Measurements from ENCODE around the gene ATP2A3. TPM values are rescaled to one million over a fixed set of nuclear protein-coding genes. Genes with fewer than 3 reads are reported as not detected.

The ATP2A3 gene
- total and polyA plus RNA-seq, 2 donors (not counting 3 experiments of a cell fraction or from before 2014, with no cell fraction given): 0.37 to 0.55 TPM

DNA sequence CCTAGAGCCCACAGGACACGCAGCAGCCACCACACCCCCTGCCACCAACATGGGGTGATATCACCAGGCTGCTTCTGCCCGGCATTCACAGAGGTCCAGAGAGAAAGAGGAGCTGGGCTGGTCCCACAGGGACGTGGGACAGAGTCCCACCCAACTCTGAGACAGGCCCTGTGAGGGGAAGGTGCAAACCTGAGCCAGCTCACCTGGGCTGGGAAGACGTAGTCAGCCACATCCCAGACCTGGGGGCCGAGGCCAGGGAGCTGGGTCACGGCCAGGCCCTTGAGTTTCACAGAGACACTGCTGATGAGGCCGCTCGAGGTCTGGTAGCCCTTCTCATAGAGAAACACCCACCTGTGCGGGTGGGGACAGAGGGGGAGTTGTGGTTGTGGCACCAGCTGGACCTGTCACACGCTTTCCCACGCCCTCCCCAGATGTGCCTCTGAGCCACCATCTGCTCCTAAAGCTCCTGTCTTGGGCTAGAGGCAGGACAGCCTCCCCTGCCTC lies 59.2 kb downstream of the ATP2A3 start:
- no peaks in the 10 kb centered on the region for H3K9me1 ChIP-seq (replicated peaks; ENCODE audit: control insufficient read depth, extremely low read depth, insufficient read depth, low read length)
- H3K27me3 ChIP-seq (ENCODE audit: control insufficient read depth in 2 of 2, insufficient read depth in 2 of 2, low read length in 2 of 2): no peaks in the 10 kb centered on the region
- H3K9me3 ChIP-seq (replicated peaks; ENCODE audit: control insufficient read depth, insufficient read depth, low read length): no peaks in the 10 kb centered on the region
- no peaks in the 10 kb centered on the region for H3K36me3 ChIP-seq (ENCODE audit: control insufficient read depth in 2 of 2, extremely low read depth in 1 of 2, insufficient read depth in 2 of 2, low read length in 2 of 2)
- no peak overlapping the region for H3K4me2 ChIP-seq (ENCODE audit: insufficient read depth, low read length)
- no peak overlapping the region for H3K4me3 ChIP-seq (replicated peaks in 1 of 3; ENCODE audit: insufficient read depth in 1 of 3, low read depth in 1 of 3, low read length in 3 of 3)
- BruUV-seq (replicated peaks): no TSS peak
- H4K20me1 ChIP-seq (replicated peaks; ENCODE audit: control insufficient read depth, extremely low read depth, insufficient read depth, low read length): no peaks in the 10 kb centered on the region
- no peaks in the 10 kb centered on the region for H3K79me2 ChIP-seq (ENCODE audit: control insufficient read depth, insufficient read depth, low read length)
- FAIRE-seq (no peak), DNase-seq (ENCODE audit: low read depth, low spot score) (no peak)
- dilution Hi-C loops (cut with MboI; ENCODE audit: extremely low pct_ligation_motif_present, low sequenced_read_pairs) (no loop called here), intact Hi-C loops (cut with micrococcal nuclease) (no loop called here)
- TF ChIP-seq, protein P1, sequence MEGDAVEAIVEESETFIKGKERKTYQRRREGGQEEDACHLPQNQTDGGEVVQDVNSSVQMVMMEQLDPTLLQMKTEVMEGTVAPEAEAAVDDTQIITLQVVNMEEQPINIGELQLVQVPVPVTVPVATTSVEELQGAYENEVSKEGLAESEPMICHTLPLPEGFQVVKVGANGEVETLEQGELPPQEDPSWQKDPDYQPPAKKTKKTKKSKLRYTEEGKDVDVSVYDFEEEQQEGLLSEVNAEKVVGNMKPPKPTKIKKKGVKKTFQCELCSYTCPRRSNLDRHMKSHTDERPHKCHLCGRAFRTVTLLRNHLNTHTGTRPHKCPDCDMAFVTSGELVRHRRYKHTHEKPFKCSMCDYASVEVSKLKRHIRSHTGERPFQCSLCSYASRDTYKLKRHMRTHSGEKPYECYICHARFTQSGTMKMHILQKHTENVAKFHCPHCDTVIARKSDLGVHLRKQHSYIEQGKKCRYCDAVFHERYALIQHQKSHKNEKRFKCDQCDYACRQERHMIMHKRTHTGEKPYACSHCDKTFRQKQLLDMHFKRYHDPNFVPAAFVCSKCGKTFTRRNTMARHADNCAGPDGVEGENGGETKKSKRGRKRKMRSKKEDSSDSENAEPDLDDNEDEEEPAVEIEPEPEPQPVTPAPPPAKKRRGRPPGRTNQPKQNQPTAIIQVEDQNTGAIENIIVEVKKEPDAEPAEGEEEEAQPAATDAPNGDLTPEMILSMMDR (IDR thresholded peaks at IDR 0.05; ENCODE audit: extremely low read depth in 1 of 2, insufficient read depth in 1 of 2, low read depth in 1 of 2, low read length in 2 of 2): no peak
- TF ChIP-seq GATA2 (IDR thresholded peaks at IDR 0.05; ENCODE audit: insufficient read depth, insufficient read length, low read depth, low read length) (no peak), FOS (IDR thresholded peaks at IDR 0.05; ENCODE audit: borderline replicate concordance, insufficient read depth, low read length) (no peak), EZH2 (IDR thresholded peaks at IDR 0.05; ENCODE audit: borderline replicate concordance, low read depth, low read length, severe bottlenecking) (no peak), POLR2A (IDR thresholded peaks at IDR 0.05; ENCODE audit: low read depth, low read length) (no peak), POLR2AphosphoS5 (IDR thresholded peaks at IDR 0.05; ENCODE audit: insufficient read depth, low read depth, low read length) (no peak), MYC (IDR thresholded peaks at IDR 0.05; ENCODE audit: low read depth, low read length) (no peak), JUN (IDR thresholded peaks at IDR 0.05; ENCODE audit: borderline replicate concordance, insufficient read depth, insufficient read length, low read depth) (no peak)
- TF ChIP-seq, protein P2, sequence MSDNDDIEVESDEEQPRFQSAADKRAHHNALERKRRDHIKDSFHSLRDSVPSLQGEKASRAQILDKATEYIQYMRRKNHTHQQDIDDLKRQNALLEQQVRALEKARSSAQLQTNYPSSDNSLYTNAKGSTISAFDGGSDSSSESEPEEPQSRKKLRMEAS (IDR thresholded peaks at IDR 0.05; ENCODE audit: insufficient read depth, insufficient read length): no peak
- H3K4me1 ChIP-seq (ENCODE audit: control insufficient read depth, extremely low read depth, insufficient read depth, low read length): no peaks in the 10 kb centered on the region
- no peak overlapping the region for H3K27ac ChIP-seq (ENCODE audit: insufficient read depth, low read depth, low read length)
- ChIA-PET CTCF (interaction anchor here (0.7 to 5.0 kb wide), 3 partner anchors 8 to 167 kb away, joined by 5 to 39 read pairs (median 6); no protein-coding TSS in a partner anchor), POLR2A (no interaction called here)
- no peak overlapping the region for H2AFZ ChIP-seq (ENCODE audit: low read depth, low read length)
- no peak overlapping the region for H3K9ac ChIP-seq (replicated peaks; ENCODE audit: extremely low read depth, insufficient read depth, low read length)
